GM23248 (cell line): ENCODE results near the gene ZNF692.

ENCODE experiments used
- EZH2 ChIP-seq: fragments of 200-600 bp; sonication (generic); IDR thresholded peaks from 2 replicates; pipeline ENCODE4 v1.6.1; 2018; ENCODE audit warnings: antibody characterized with exemption, mild to moderate bottlenecking; ENCODE audit not compliant: insufficient read depth, poor library complexity, severe bottlenecking
- EZH2phosphoT487 ChIP-seq: fragments of 200-600 bp; sonication (generic); IDR thresholded peaks from 2 replicates; pipeline ENCODE4 v1.6.1; 2018; ENCODE audit warnings: antibody characterized with exemption, moderate library complexity, mild to moderate bottlenecking, low read depth; ENCODE audit not compliant: insufficient read depth

DNA sequence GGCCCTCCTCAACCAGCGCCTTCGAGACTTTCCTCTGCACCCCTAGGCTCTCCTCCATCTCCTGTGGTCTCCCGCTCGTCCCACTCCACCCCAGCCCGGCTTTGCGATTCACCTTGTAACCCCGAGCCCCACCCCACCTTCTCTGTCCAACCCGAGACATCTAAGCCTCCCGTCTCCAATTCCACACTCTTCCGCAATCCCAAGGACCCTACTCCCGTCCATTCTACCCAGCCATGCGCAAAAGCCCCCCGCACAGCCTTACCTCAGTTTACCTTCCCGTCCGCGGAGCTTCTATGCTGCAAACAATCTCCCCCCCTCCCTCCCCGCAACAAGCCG lies 33.3 kb downstream of the ZNF692 start:
- TF ChIP-seq EZH2phosphoT487: no peak
- TF ChIP-seq EZH2: no peak
